Neural cell (in vitro differentiated cells): ENCODE data around the gene SPATA31C2. TPM values are rescaled to one million over a fixed set of nuclear protein-coding genes. Genes with fewer than 3 reads are reported as not detected.

ENCODE experiments used
- H2AFZ ChIP-seq: fragments of 200-600, 300-800 bp; sonication (generic), shearing (Covaris generic); 2 replicates; pipeline ENCODE4 v1.6.0; 2014; ENCODE audit warnings: low read depth, mild to moderate bottlenecking, antibody characterized with exemption, low read length, moderate library complexity
- H3F3A ChIP-seq: fragments of 200-600 bp; shearing (Covaris generic); 2 replicates; pipeline ENCODE4 v1.6.1; 2016; ENCODE audit warnings: mild to moderate bottlenecking, moderate library complexity, mixed read lengths, antibody characterized with exemption, low read length; ENCODE audit not compliant: insufficient read depth, poor library complexity, severe bottlenecking
- H3K27ac ChIP-seq: fragments of 200-600, 300-800 bp; sonication (generic), shearing (Covaris generic); 2 replicates; pipeline ENCODE4 v1.5.1; 2014; ENCODE audit warnings: mild to moderate bottlenecking, low read length, moderate library complexity
- H3K27me3 ChIP-seq: fragments of 300-800, 200-600 bp; sonication (generic), shearing (Covaris generic); 2 replicates; pipeline ENCODE4 v1.6.0; 2014; ENCODE audit warnings: mild to moderate bottlenecking, low read depth, low read length, moderate library complexity; ENCODE audit not compliant: insufficient read depth
- H3K36me3 ChIP-seq: fragments of 300-800, 200-600 bp; sonication (generic), shearing (Covaris generic); 2 replicates; pipeline ENCODE4 v1.5.1; 2014; ENCODE audit warnings: mild to moderate bottlenecking, antibody characterized with exemption, low read length, moderate library complexity; ENCODE audit not compliant: insufficient read depth
- H3K4me2 ChIP-seq: fragments of 300-800, 200-600 bp; sonication (generic), shearing (Covaris generic); 2 replicates; pipeline ENCODE4 v1.6.0; 2014; ENCODE audit warnings: mild to moderate bottlenecking, low read length
- H3K4me3 ChIP-seq: fragments of 300-800, 200-600 bp; sonication (generic), shearing (Covaris generic); 2 replicates; pipeline ENCODE4 v1.5.1; 2014; ENCODE audit warnings: mild to moderate bottlenecking, low read length, moderate library complexity
- H3K79me2 ChIP-seq: fragments of 200-600 bp; shearing (Covaris generic); replicated peaks from 2 replicates; pipeline ENCODE4 v1.6.0; 2014; ENCODE audit warnings: mild to moderate bottlenecking, low read length, moderate library complexity; ENCODE audit not compliant: insufficient read depth
- H3K9ac ChIP-seq: fragments of 300-800, 200-600 bp; sonication (generic), shearing (Covaris generic); 2 replicates; pipeline ENCODE4 v1.6.1; 2016; ENCODE audit warnings: mild to moderate bottlenecking, low read length, mixed read lengths
- H3K9me2 ChIP-seq: fragments of 200-600 bp; shearing (Covaris generic); 2 replicates; pipeline ENCODE4 v1.6.1; 2016; ENCODE audit warnings: mild to moderate bottlenecking, low read length, mixed read lengths; ENCODE audit not compliant: insufficient read depth
- H3K9me3 ChIP-seq: fragments of 200-600, 300-800 bp; sonication (generic), shearing (Covaris generic); 2 replicates; pipeline ENCODE4 v1.6.1; 2016; ENCODE audit warnings: mild to moderate bottlenecking, mixed run types, low read length, moderate library complexity, mixed read lengths
- H4K20me1 ChIP-seq: fragments of 200-600 bp; shearing (Covaris generic); 2 replicates; pipeline ENCODE4 v1.6.1; 2016; ENCODE audit warnings: mild to moderate bottlenecking, mixed run types; ENCODE audit not compliant: insufficient read depth
- EP300 ChIP-seq: fragments of 450-650 bp; conservative IDR thresholded peaks from 2 replicates; pipeline ENCODE4 v1.6.1; 2014; ENCODE audit warnings: antibody characterized with exemption, mild to moderate bottlenecking, moderate library complexity; ENCODE audit not compliant: poor library complexity, severe bottlenecking
- EZH2 ChIP-seq: fragments of 200-600, 300-800 bp; shearing (Covaris generic), sonication (generic); IDR thresholded peaks from 2 replicates; pipeline ENCODE4 v1.6.1; 2014; ENCODE audit warnings: antibody characterized with exemption, low read length, borderline replicate concordance, mild to moderate bottlenecking; ENCODE audit not compliant: insufficient read depth, poor library complexity, severe bottlenecking
- MXI1 ChIP-seq: fragments of 450-650 bp; conservative IDR thresholded peaks from 2 replicates; pipeline ENCODE4 v1.6.1; 2014; ENCODE audit warnings: antibody characterized with exemption, mild to moderate bottlenecking; ENCODE audit not compliant: poor library complexity, severe bottlenecking
- POLR2AphosphoS5 ChIP-seq: IDR thresholded peaks from 2 replicates; pipeline ENCODE4 v1.6.1; 2012
- RAD21 ChIP-seq: fragments of 450-650 bp; conservative IDR thresholded peaks from 2 replicates; pipeline ENCODE4 v1.6.1; 2014; ENCODE audit warnings: antibody characterized with exemption, mild to moderate bottlenecking, moderate library complexity
- REST ChIP-seq: IDR thresholded peaks from 2 replicates; pipeline ENCODE4 v1.6.1; 2012; ENCODE audit warnings: borderline replicate concordance
- SMC3 ChIP-seq: fragments of 450-650 bp; conservative IDR thresholded peaks from 2 replicates; pipeline ENCODE4 v1.6.1; 2014; ENCODE audit warnings: antibody characterized with exemption, mild to moderate bottlenecking, moderate library complexity; ENCODE audit not compliant: poor library complexity
- TAF1 ChIP-seq: IDR thresholded peaks from 2 replicates; pipeline ENCODE4 v1.6.1; 2012; ENCODE audit warnings: low read depth
- polyA plus RNA-seq: library from polyadenylated mRNA; depleted of rRNA; stranded (reverse); fragments of >200 nt; gene quantifications from 2 replicates; pipeline ENCODE4 v1.2.3, GENCODE V29; 2014
- TF ChIP-seq, protein P1 (sequence below): fragments of 450-650 bp; IDR thresholded peaks from 2 replicates; pipeline ENCODE4 v1.5.1; 2014; ENCODE audit warnings: antibody characterized with exemption, mild to moderate bottlenecking, moderate library complexity; ENCODE audit not compliant: poor library complexity, severe bottlenecking

The SPATA31C2 gene
- polyA plus RNA-seq, 1 donor from 2014 or later, result not detected

- H3K27me3 ChIP-seq, result no peaks in the 10 kb centered on the region
Observed at GRCh38 chr9:88177371-88177770, 39.1 kb upstream of the SPATA31C2 start.

GRCh38 chr9:88174324-88174723, 36.0 kb upstream of the SPATA31C2 start:
- Histone ChIP-seq H3K9ac (no peak overlapping the region), H3K9me2 (no peaks in the 10 kb centered on the region), H3K79me2 (no peaks in the 10 kb centered on the region), H3K4me3 (no peak overlapping the region), H3K9me3 (no peaks in the 10 kb centered on the region), H3K27me3 (no peaks in the 10 kb centered on the region), H3K36me3 (no peaks in the 10 kb centered on the region), H3K4me2 (no peak overlapping the region), H3K27ac (no peak overlapping the region), H2AFZ (no peak overlapping the region), H3F3A (no peaks in the 10 kb centered on the region), H4K20me1 (no peaks in the 10 kb centered on the region)
- no peak for TF ChIP-seq POLR2AphosphoS5
- TF ChIP-seq TAF1, result no peak
- no peak for TF ChIP-seq EZH2
- TF ChIP-seq SMC3, result no peak
- TF ChIP-seq RAD21, result no peak
- no peak for TF ChIP-seq EP300
- TF ChIP-seq, protein P1, sequence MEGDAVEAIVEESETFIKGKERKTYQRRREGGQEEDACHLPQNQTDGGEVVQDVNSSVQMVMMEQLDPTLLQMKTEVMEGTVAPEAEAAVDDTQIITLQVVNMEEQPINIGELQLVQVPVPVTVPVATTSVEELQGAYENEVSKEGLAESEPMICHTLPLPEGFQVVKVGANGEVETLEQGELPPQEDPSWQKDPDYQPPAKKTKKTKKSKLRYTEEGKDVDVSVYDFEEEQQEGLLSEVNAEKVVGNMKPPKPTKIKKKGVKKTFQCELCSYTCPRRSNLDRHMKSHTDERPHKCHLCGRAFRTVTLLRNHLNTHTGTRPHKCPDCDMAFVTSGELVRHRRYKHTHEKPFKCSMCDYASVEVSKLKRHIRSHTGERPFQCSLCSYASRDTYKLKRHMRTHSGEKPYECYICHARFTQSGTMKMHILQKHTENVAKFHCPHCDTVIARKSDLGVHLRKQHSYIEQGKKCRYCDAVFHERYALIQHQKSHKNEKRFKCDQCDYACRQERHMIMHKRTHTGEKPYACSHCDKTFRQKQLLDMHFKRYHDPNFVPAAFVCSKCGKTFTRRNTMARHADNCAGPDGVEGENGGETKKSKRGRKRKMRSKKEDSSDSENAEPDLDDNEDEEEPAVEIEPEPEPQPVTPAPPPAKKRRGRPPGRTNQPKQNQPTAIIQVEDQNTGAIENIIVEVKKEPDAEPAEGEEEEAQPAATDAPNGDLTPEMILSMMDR, result no peak
- TF ChIP-seq MXI1, result no peak
- no peak for TF ChIP-seq REST

More at GRCh38 chr9:88177371-88177770, 39.1 kb upstream of the SPATA31C2 start:
- Histone ChIP-seq H3F3A (no peaks in the 10 kb centered on the region), H3K79me2 (no peaks in the 10 kb centered on the region), H3K36me3 (no peaks in the 10 kb centered on the region), H3K9me2 (no peaks in the 10 kb centered on the region), H3K4me2 (no peak overlapping the region), H3K9me3 (no peaks in the 10 kb centered on the region), H3K9ac (no peak overlapping the region), H2AFZ (no peak overlapping the region), H3K4me3 (no peak overlapping the region), H4K20me1 (no peaks in the 10 kb centered on the region), H3K27ac (no peak overlapping the region)
- TF ChIP-seq EP300, result no peak
- no peak for TF ChIP-seq MXI1
